KMS-11 (cell line): ENCODE measurements around the gene SPSB3.

Source experiments
- H2AFZ ChIP-seq: fragments of 200-600 bp; sonication (generic); 2 replicates; pipeline ENCODE4 v1.6.1; 2016; ENCODE audit warnings: antibody characterized with exemption, mixed run types, low read depth
- H3K27ac ChIP-seq: fragments of 200-600 bp; sonication (generic); 2 replicates; pipeline ENCODE4 v1.6.1; 2016; ENCODE audit warnings: mild to moderate bottlenecking, mixed run types
- H3K27me3 ChIP-seq: fragments of 200-600 bp; sonication (generic); 2 replicates; pipeline ENCODE4 v1.6.1; 2017; ENCODE audit warnings: mild to moderate bottlenecking, low read depth, mixed run types, moderate library complexity; ENCODE audit not compliant: insufficient read depth
- H3K36me3 ChIP-seq: fragments of 200-600 bp; sonication (generic); 2 replicates; pipeline ENCODE4 v1.6.1; 2017; ENCODE audit warnings: mild to moderate bottlenecking, mixed run types; ENCODE audit not compliant: insufficient read depth
- H3K4me1 ChIP-seq: fragments of 200-600 bp; sonication (generic); 2 replicates; pipeline ENCODE4 v1.6.1; 2016; ENCODE audit warnings: mild to moderate bottlenecking, low read depth, mixed run types; ENCODE audit not compliant: poor library complexity, severe bottlenecking
- H3K4me2 ChIP-seq: fragments of 200-600 bp; sonication (generic); 2 replicates; pipeline ENCODE4 v1.7.0; 2016; ENCODE audit warnings: mild to moderate bottlenecking, mixed run types
- H3K4me3 ChIP-seq: fragments of 200-600 bp; sonication (generic); IDR thresholded peaks from 2 replicates; pipeline ENCODE4 v1.6.1; 2017; ENCODE audit warnings: low read depth, low read length, mixed read lengths; ENCODE audit not compliant: insufficient read depth
- H3K79me2 ChIP-seq: fragments of 200-600 bp; sonication (generic); 2 replicates; pipeline ENCODE4 v1.6.1; 2016; ENCODE audit warnings: low read depth, mixed run types; ENCODE audit not compliant: insufficient read depth
- H3K9ac ChIP-seq: fragments of 200-600 bp; sonication (generic); 2 replicates; pipeline ENCODE4 v1.6.1; 2016; ENCODE audit warnings: mild to moderate bottlenecking, mixed run types
- H4K20me1 ChIP-seq: fragments of 200-600 bp; sonication (generic); 2 replicates; pipeline ENCODE4 v1.6.1; 2016; ENCODE audit warnings: mild to moderate bottlenecking, mixed run types; ENCODE audit not compliant: insufficient read depth
- CTCF ChIP-seq: fragments of 200-600 bp; sonication (generic); conservative IDR thresholded peaks from 2 replicates; pipeline ENCODE4 v1.6.1; 2017; ENCODE audit warnings: low read depth, mild to moderate bottlenecking, antibody characterized with exemption, low read length, moderate library complexity, mixed read lengths

The SPSB3 gene

GRCh38 chr16:1826691-1827573 lies 44.6 kb upstream of the SPSB3 start, which contains the start of the genes FAHD1 and HAGH:
Gene FAHD1, plus strand, starts transcription at chr16:1827206. Its CDS starts 33 bp downstream, at chr16:1827239.
Gene HAGH, minus strand, starts transcription at chr16:1826825. Its CDS starts 38 bp downstream, at chr16:1826787.
- no peaks in the 10 kb centered on the region for H4K20me1 ChIP-seq
- H3K36me3 ChIP-seq = no peaks in the 10 kb centered on the region
- H3K27me3 ChIP-seq = no peaks in the 10 kb centered on the region
- peak within 1 kb of the TSS; percentile 70 for H2AFZ ChIP-seq
- no peak for TF ChIP-seq CTCF
- H3K4me2 ChIP-seq = peak within 1 kb of the TSS; percentile 86
- peak within 1 kb of the TSS; percentile 43; the same call in 1 of the 2 replicates for H3K9ac ChIP-seq
- H3K27ac ChIP-seq = peak within 1 kb of the TSS; percentile 30; the same call in 1 of the 2 replicates
- H3K4me1 ChIP-seq = peaks cover 24% of the 10 kb centered on the region
- peaks cover 21% of the 10 kb centered on the region; the same call in 1 of the 2 replicates for H3K79me2 ChIP-seq
- H3K4me3 ChIP-seq = no peak within 1 kb of the TSS

- Histone ChIP-seq H3K79me2 (peaks cover 21% of the 10 kb centered on the region; the same call in 1 of the 2 replicates), H2AFZ (0 out of 2 replicates have a peak overlapping the region, but pooled peaks have one; percentile 24)
Observed at GRCh38 chr16:1825864-1826690, 43.7 kb upstream of the SPSB3 start.

GRCh38 chr16:1825381-1825863 lies 43.1 kb upstream of the SPSB3 start:
- no peak for TF ChIP-seq CTCF
- Histone ChIP-seq H3K27me3 (no peaks in the 10 kb centered on the region), H3K9ac (no peak overlapping the region; the same call in 1 of the 2 replicates), H3K79me2 (peaks cover 21% of the 10 kb centered on the region; the same call in 1 of the 2 replicates), H4K20me1 (no peaks in the 10 kb centered on the region), H3K27ac (no peak overlapping the region), H3K4me2 (peak overlapping the region; percentile 80), H3K36me3 (no peaks in the 10 kb centered on the region), H3K4me1 (peaks cover 24% of the 10 kb centered on the region), H2AFZ (0 out of 2 replicates have a peak overlapping the region, but pooled peaks have one; percentile 24), H3K4me3 (no peak overlapping the region)

More at GRCh38 chr16:1825864-1826690, 43.7 kb upstream of the SPSB3 start:
- H3K36me3 ChIP-seq = no peaks in the 10 kb centered on the region
- H4K20me1 ChIP-seq = no peaks in the 10 kb centered on the region
- peak overlapping the region; percentile 24; the same call in 1 of the 2 replicates for H3K9ac ChIP-seq
- H3K27me3 ChIP-seq = no peaks in the 10 kb centered on the region
- TF ChIP-seq CTCF = no peak
- no peak overlapping the region for H3K4me3 ChIP-seq
- H3K4me2 ChIP-seq = peak overlapping the region; percentile 80
- peak overlapping the region; percentile 30; the same call in 1 of the 2 replicates for H3K27ac ChIP-seq
- H3K4me1 ChIP-seq = peaks cover 24% of the 10 kb centered on the region

GRCh38 chr16:1823821-1824220 lies 41.5 kb upstream of the SPSB3 start:
- Histone ChIP-seq H3K79me2 (peaks cover 21% of the 10 kb centered on the region; the same call in 1 of the 2 replicates), H4K20me1 (no peaks in the 10 kb centered on the region), H3K4me2 (no peak overlapping the region), H3K27ac (no peak overlapping the region), H2AFZ (no peak overlapping the region), H3K9ac (no peak overlapping the region), H3K27me3 (no peaks in the 10 kb centered on the region), H3K4me3 (no peak overlapping the region), H3K36me3 (no peaks in the 10 kb centered on the region), H3K4me1 (peaks cover 18% of the 10 kb centered on the region)
- no peak for TF ChIP-seq CTCF
